Mesenchymal stem cell (in vitro differentiated cells and primary cell): ENCODE measurements around the gene ZNF865.

Source experiments
- DNase-seq: peaks from one replicate; pipeline ENCODE4 v3.0.0-alpha.2; 2013
- H2AFZ ChIP-seq: one replicate; pipeline ENCODE4 v1.6.1; 2013; ENCODE audit warnings: low read depth, mild to moderate bottlenecking, control low read depth, inconsistent platforms, low read length, moderate library complexity
- H2AK5ac ChIP-seq: 2 replicates; pipeline ENCODE4 v1.6.1; 2013; ENCODE audit warnings: low read length, moderate library complexity, mild to moderate bottlenecking, inconsistent platforms; ENCODE audit not compliant: severe bottlenecking
- H2BK120ac ChIP-seq: one replicate; pipeline ENCODE4 v1.6.1; 2013; ENCODE audit warnings: low read depth, mild to moderate bottlenecking, inconsistent platforms, low read length, moderate library complexity
- H2BK12ac ChIP-seq, 2 experiments: one replicate each; pipeline ENCODE4 v1.6.1; 2013; ENCODE audit warnings: inconsistent platforms in 2 of 2, low read length in 2 of 2, mild to moderate bottlenecking in 2 of 2, moderate library complexity in 2 of 2, control low read depth in 1 of 2
- H2BK15ac ChIP-seq: one replicate; pipeline ENCODE4 v1.6.1; 2013; ENCODE audit warnings: mild to moderate bottlenecking, low read depth, inconsistent platforms; ENCODE audit not compliant: poor library complexity, severe bottlenecking
- H2BK5ac ChIP-seq: 2 replicates; pipeline ENCODE4 v1.6.1; 2013; ENCODE audit warnings: low read depth, mild to moderate bottlenecking, low read length, control low read depth, inconsistent platforms; ENCODE audit not compliant: poor library complexity, severe bottlenecking
- H3K14ac ChIP-seq, 2 experiments: one replicate each; pipeline ENCODE4 v1.6.1; 2013; ENCODE audit warnings: inconsistent platforms in 2 of 2, low read length in 2 of 2, control low read depth in 1 of 2, mild to moderate bottlenecking in 1 of 2, moderate library complexity in 1 of 2
- H3K18ac ChIP-seq, 2 experiments: one replicate each; pipeline ENCODE4 v1.6.1; 2013; ENCODE audit warnings: inconsistent platforms in 2 of 2, low read length in 2 of 2, control low read depth in 1 of 2, low read depth in 1 of 2, mild to moderate bottlenecking in 1 of 2
- H3K23ac ChIP-seq, 2 experiments: one replicate each; pipeline ENCODE4 v1.6.1; 2013; ENCODE audit warnings: inconsistent platforms in 2 of 2, low read length in 2 of 2, mild to moderate bottlenecking in 2 of 2, moderate library complexity in 2 of 2, control low read depth in 1 of 2
- H3K27ac ChIP-seq: 2 replicates; pipeline ENCODE4 v1.5.1; 2013; ENCODE audit warnings: mild to moderate bottlenecking, moderate library complexity, low read length, control low read depth, inconsistent platforms; ENCODE audit not compliant: poor library complexity, severe bottlenecking
- H3K27me3 ChIP-seq, 2 experiments: 2 replicates each; pipeline versions ENCODE4 v1.6.1 to v1.7.0; 2013; ENCODE audit warnings: low read length in 2 of 2, mild to moderate bottlenecking in 2 of 2, moderate library complexity in 2 of 2, control low read depth in 1 of 2, inconsistent platforms in 1 of 2; ENCODE audit not compliant: control insufficient read depth in 1 of 2, insufficient read depth in 1 of 2
- H3K36me3 ChIP-seq, 2 experiments: 2 replicates each; pipeline versions ENCODE4 v1.6.1 to v1.7.0; 2013; ENCODE audit warnings: low read length in 2 of 2, control low read depth in 1 of 2, inconsistent platforms in 1 of 2, low read depth in 1 of 2, mild to moderate bottlenecking in 1 of 2; ENCODE audit not compliant: insufficient read depth in 2 of 2, control insufficient read depth in 1 of 2
- H3K4ac ChIP-seq, 2 experiments: one replicate each; pipeline ENCODE4 v1.6.1; 2013; ENCODE audit warnings: inconsistent platforms in 2 of 2, low read length in 2 of 2, mild to moderate bottlenecking in 2 of 2, moderate library complexity in 2 of 2, control low read depth in 1 of 2, low read depth in 1 of 2
- H3K4me1 ChIP-seq: 2 replicates; pipeline ENCODE4 v1.6.1; 2013; ENCODE audit warnings: low read depth, low read length, control low read depth; ENCODE audit not compliant: control insufficient read depth, insufficient read depth
- H3K4me2 ChIP-seq: 2 replicates; pipeline ENCODE4 v1.6.1; 2013; ENCODE audit warnings: low read length, mild to moderate bottlenecking, inconsistent platforms; ENCODE audit not compliant: poor library complexity, severe bottlenecking
- H3K4me3 ChIP-seq, 2 experiments: 2 replicates each; pipeline versions ENCODE4 v1.5.1 to v1.7.0; 2013; ENCODE audit warnings: low read length in 2 of 2, mild to moderate bottlenecking in 2 of 2, control low read depth in 1 of 2, low read depth in 1 of 2; ENCODE audit not compliant: insufficient read depth in 1 of 2
- H3K79me1 ChIP-seq: replicated peaks from 2 replicates; pipeline ENCODE4 v1.6.1; 2013; ENCODE audit warnings: mild to moderate bottlenecking, control low read depth, low read length, inconsistent platforms; ENCODE audit not compliant: poor library complexity, severe bottlenecking
- H3K9ac ChIP-seq: 2 replicates; pipeline ENCODE4 v1.7.0; 2013; ENCODE audit warnings: mild to moderate bottlenecking, low read length, moderate library complexity
- H3K9me3 ChIP-seq: 2 replicates; pipeline ENCODE4 v1.7.0; 2013; ENCODE audit warnings: mild to moderate bottlenecking, low read length; ENCODE audit not compliant: control insufficient read depth
- H4K8ac ChIP-seq: one replicate; pipeline ENCODE4 v1.6.1; 2013; ENCODE audit warnings: inconsistent platforms, mild to moderate bottlenecking, low read length, moderate library complexity
- H4K91ac ChIP-seq: one replicate; pipeline ENCODE4 v1.6.1; 2013; ENCODE audit warnings: mild to moderate bottlenecking, low read length, inconsistent platforms
- WGBS: methylation state at CpG from one replicate; pipeline ENCODE4 v1.1.7; 2013; ENCODE audit warnings: mixed read lengths; 5-methylcytosine and 5-hydroxymethylcytosine counted together

Gene ZNF865

DNA sequence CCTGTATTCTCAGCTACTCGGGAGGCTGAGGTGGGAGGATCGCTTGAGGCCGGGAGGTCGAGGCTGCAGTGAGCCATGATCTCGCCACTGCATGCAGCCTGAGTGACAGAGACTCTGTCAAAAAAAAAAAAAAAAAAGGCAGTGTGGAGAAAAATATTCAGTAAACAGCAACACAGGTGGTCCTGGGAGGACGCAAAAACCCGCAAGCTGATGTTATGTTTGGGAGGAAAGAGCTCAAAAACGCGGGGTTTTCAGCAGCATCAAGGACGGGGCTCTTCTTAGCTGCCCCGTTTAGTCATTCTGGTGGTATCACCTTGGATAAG, 19.5 kb downstream of the ZNF865 start:
- WGBS, result 68% methylated on average over 11 of the region's 11 CpGs

DNA sequence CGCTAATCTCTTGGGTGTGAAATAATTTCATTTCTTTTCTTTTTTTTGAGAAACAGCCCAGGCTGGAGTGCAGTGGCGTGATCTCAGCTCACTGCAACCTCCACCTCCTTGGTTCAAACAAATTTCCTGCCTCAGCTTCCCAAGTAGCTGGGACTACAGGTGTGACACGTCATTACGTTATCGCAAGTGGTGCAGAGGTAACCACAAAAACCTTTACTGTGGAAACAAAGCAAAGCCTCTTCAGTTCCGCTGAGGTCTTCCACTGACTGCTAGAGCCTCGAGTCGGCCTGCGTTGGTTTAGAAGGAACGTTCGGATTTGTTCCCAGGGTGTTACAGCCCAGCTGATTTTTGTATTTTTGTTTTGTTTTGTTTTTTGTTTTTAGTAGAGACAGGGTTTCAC, 20.9 kb downstream of the ZNF865 start:
- H3K14ac ChIP-seq, result no peak overlapping the region
- no peak overlapping the region for H3K4me2 ChIP-seq
- no peak overlapping the region for H2BK5ac ChIP-seq
- H3K9ac ChIP-seq, result no peak overlapping the region
- no peak overlapping the region for H2BK15ac ChIP-seq
- no peak overlapping the region for H3K18ac ChIP-seq
- peaks cover 7% of the 10 kb centered on the region for H3K4me1 ChIP-seq
- H2AK5ac ChIP-seq, result no peak overlapping the region
- no peak overlapping the region for H3K27ac ChIP-seq
- no peak overlapping the region for H3K4ac ChIP-seq
- no peak for DNase-seq
- no peak overlapping the region for H2AFZ ChIP-seq
- no peak overlapping the region for H2BK12ac ChIP-seq
- H4K91ac ChIP-seq, result no peak overlapping the region
- 91% methylated on average over 11 of the region's 11 CpGs for WGBS
- H3K4me3 ChIP-seq, result no peak overlapping the region
- no peak overlapping the region for H2BK120ac ChIP-seq
- no peaks in the 10 kb centered on the region for H3K9me3 ChIP-seq
- no peak overlapping the region for H3K23ac ChIP-seq
- peaks cover under 1 to 15% of the 10 kb centered on the region in 2 experiments for H3K36me3 ChIP-seq
- H3K27me3 ChIP-seq, result no peaks in the 10 kb centered on the region
- H3K79me1 ChIP-seq, result peaks cover 13% of the 10 kb centered on the region
- no peak overlapping the region for H4K8ac ChIP-seq

More for the DNA sequence above, 19.5 kb downstream of the ZNF865 start:
- H3K9me3 ChIP-seq, result no peaks in the 10 kb centered on the region
- H2BK5ac ChIP-seq, result no peak overlapping the region
- no peak overlapping the region for H2BK120ac ChIP-seq
- peak overlapping the region; percentile 50 to 91 for H3K4me3 ChIP-seq
- H2AK5ac ChIP-seq, result no peak overlapping the region
- no peak overlapping the region for H3K27ac ChIP-seq
- peaks cover 8 to 27% of the 10 kb centered on the region in 2 experiments for H3K36me3 ChIP-seq
- H3K9ac ChIP-seq, result peak overlapping the region; percentile 89
- no peak overlapping the region for H3K4ac ChIP-seq
- no peak overlapping the region for H4K8ac ChIP-seq
- H3K14ac ChIP-seq, result peak overlapping the region in 1 of 2 experiments; percentile 26
- no peak overlapping the region for H3K23ac ChIP-seq
- H3K27me3 ChIP-seq, result no peaks in the 10 kb centered on the region
- peaks cover 17% of the 10 kb centered on the region for H3K79me1 ChIP-seq
- no peak overlapping the region for H2BK12ac ChIP-seq
- H2AFZ ChIP-seq, result peak overlapping the region; percentile 96
- peaks cover 7% of the 10 kb centered on the region for H3K4me1 ChIP-seq
- H2BK15ac ChIP-seq, result no peak overlapping the region
- no peak overlapping the region for H4K91ac ChIP-seq
- H3K4me2 ChIP-seq, result peak overlapping the region; percentile 74
- no peak overlapping the region for H3K18ac ChIP-seq
- no peak for DNase-seq

DNA sequence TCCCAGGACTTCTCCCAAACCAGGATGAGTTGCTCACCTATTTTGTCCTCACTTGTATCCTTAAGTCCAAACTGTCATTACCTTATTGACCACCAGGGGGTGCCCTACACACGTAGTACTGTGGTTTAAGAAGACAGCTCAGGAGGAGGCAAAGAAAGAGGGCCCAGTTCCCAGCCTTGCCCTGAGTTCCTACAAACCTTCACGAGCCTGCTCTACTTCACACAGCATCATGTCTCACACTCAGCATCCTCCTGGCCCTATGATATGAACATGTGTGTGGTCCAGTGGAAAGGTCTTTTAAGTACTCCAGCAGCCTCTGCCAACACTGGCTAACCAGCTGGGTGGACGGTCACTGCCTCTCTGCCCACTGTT, 27.0 kb downstream of the ZNF865 start:
- Histone ChIP-seq H3K14ac (no peak overlapping the region), H3K4me2 (no peak overlapping the region), H2BK12ac (no peak overlapping the region), H2BK120ac (no peak overlapping the region), H3K36me3 (no peaks in the 10 kb centered on the region), H3K4me1 (peaks cover 24% of the 10 kb centered on the region), H3K18ac (no peak overlapping the region), H4K91ac (peak overlapping the region; percentile 52), H3K4me3 (no peak overlapping the region), H3K9me3 (no peaks in the 10 kb centered on the region), H3K79me1 (peaks cover 9% of the 10 kb centered on the region), H3K27ac (no peak overlapping the region), H4K8ac (peak overlapping the region; percentile 97), H3K9ac (peak overlapping the region; percentile 61), H2AFZ (peak overlapping the region; percentile 72), H2BK15ac (no peak overlapping the region), H3K4ac (peak overlapping the region in 1 of 2 experiments; percentile 57), H3K27me3 (no peaks in the 10 kb centered on the region), H3K23ac (no peak overlapping the region), H2BK5ac (no peak overlapping the region), H2AK5ac (no peak overlapping the region)
- 100% methylated on average over 1 of the region's 3 CpGs for WGBS
- DNase-seq, result peak; percentile 94

DNA sequence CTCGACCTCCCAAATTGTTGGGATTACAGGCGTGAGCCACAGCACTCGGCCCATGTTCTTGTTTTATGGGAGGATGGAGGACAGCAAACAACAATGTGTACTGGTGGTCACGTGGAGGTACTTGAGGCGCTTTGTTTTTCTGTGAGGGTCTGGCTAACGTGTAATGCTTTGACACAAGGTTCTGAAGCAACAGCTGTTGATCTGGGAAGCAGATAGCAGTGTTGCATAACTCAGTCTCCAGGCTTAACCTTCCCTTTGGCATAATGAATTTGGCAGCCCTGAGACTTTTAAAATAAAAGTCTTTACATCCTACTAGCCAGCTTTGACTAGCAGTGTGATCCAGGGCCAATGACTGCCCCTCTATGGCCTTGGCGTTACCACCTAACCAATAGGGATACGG, 28.4 kb downstream of the ZNF865 start:
- Histone ChIP-seq H3K9me3 (no peaks in the 10 kb centered on the region), H3K27ac (no peak overlapping the region), H3K4me3 (peak overlapping the region in 1 of 2 experiments; percentile 94), H4K8ac (peak overlapping the region; percentile 89), H3K18ac (no peak overlapping the region), H2BK12ac (no peak overlapping the region), H3K79me1 (peaks cover 13% of the 10 kb centered on the region), H3K23ac (no peak overlapping the region), H2BK120ac (no peak overlapping the region), H2BK5ac (no peak overlapping the region), H3K4me1 (peaks cover 26% of the 10 kb centered on the region), H3K36me3 (peaks cover 4 to 7% of the 10 kb centered on the region in 2 experiments), H2BK15ac (no peak overlapping the region), H3K9ac (peak overlapping the region; percentile 99), H3K14ac (no peak overlapping the region), H4K91ac (peak overlapping the region; percentile 46), H2AFZ (no peak overlapping the region), H2AK5ac (peak overlapping the region; percentile 84), H3K4ac (no peak overlapping the region), H3K27me3 (no peaks in the 10 kb centered on the region), H3K4me2 (no peak overlapping the region)
- no peak for DNase-seq
- 80% methylated on average over 8 of the region's 8 CpGs for WGBS
